Nephron progenitor cell (in vitro differentiated cells): ENCODE data around the gene FKBP4.

Experiments
- DNase-seq: peaks from one replicate; pipeline ENCODE4 v3.0.0; 2021
- H3K27ac Mint-ChIP-seq: 2 replicates; pipeline ENCODE4 v1.8.0; 2021; ENCODE audit warnings: mild to moderate bottlenecking, moderate library complexity, mixed read lengths
- H3K27me3 Mint-ChIP-seq: 2 replicates; pipeline ENCODE4 v1.8.0; 2021; ENCODE audit warnings: mild to moderate bottlenecking, low read depth, mixed read lengths; ENCODE audit not compliant: poor library complexity
- H3K36me3 Mint-ChIP-seq: 2 replicates; pipeline ENCODE4 v1.8.0; 2021; ENCODE audit warnings: low read depth, mixed read lengths
- H3K4me1 Mint-ChIP-seq: 2 replicates; pipeline ENCODE4 v1.8.0; 2021; ENCODE audit warnings: mixed read lengths
- H3K4me3 Mint-ChIP-seq: 2 replicates; pipeline ENCODE4 v1.8.0; 2021; ENCODE audit warnings: mild to moderate bottlenecking, moderate library complexity, mixed read lengths
- H3K9me3 Mint-ChIP-seq: 2 replicates; pipeline ENCODE4 v1.8.0; 2021; ENCODE audit warnings: mild to moderate bottlenecking, moderate library complexity, mixed read lengths
- TF ChIP-seq, protein P1 (sequence below): fragments of 200-600 bp; sonication (generic); IDR thresholded peaks from 2 replicates; pipeline ENCODE4 v1.5.0; 2021; ENCODE audit warnings: antibody characterized with exemption

Gene FKBP4

DNA sequence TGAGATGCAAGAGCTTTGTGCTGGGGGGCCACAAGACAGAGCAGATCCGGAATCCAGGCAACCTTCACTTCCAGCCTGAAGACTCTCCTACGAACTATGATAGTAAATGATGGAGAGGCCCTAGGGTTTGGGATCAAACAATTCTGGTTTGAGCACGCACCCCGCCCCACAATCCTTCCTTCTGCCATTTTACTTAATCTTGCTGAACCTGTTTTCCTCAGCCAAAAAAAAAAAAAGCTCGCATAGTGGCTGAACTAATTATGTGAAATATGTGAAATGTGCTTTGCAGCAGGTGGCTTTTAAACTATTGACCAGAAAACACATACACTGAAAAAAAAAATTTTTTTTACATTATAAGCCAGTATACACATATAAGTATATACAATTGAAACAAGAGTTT, 17.0 kb downstream of the FKBP4 start:
- Mint-ChIP-seq H3K4me1 (peaks cover 25% of the 10 kb centered on the region), H3K27ac (peak overlapping the region; percentile 59), H3K27me3 (no peaks in the 10 kb centered on the region), H3K36me3 (peaks cover 17% of the 10 kb centered on the region), H3K9me3 (no peaks in the 10 kb centered on the region), H3K4me3 (no peak overlapping the region)
- DNase-seq: no peak
- TF ChIP-seq, protein P1, sequence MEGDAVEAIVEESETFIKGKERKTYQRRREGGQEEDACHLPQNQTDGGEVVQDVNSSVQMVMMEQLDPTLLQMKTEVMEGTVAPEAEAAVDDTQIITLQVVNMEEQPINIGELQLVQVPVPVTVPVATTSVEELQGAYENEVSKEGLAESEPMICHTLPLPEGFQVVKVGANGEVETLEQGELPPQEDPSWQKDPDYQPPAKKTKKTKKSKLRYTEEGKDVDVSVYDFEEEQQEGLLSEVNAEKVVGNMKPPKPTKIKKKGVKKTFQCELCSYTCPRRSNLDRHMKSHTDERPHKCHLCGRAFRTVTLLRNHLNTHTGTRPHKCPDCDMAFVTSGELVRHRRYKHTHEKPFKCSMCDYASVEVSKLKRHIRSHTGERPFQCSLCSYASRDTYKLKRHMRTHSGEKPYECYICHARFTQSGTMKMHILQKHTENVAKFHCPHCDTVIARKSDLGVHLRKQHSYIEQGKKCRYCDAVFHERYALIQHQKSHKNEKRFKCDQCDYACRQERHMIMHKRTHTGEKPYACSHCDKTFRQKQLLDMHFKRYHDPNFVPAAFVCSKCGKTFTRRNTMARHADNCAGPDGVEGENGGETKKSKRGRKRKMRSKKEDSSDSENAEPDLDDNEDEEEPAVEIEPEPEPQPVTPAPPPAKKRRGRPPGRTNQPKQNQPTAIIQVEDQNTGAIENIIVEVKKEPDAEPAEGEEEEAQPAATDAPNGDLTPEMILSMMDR: no peak

DNA sequence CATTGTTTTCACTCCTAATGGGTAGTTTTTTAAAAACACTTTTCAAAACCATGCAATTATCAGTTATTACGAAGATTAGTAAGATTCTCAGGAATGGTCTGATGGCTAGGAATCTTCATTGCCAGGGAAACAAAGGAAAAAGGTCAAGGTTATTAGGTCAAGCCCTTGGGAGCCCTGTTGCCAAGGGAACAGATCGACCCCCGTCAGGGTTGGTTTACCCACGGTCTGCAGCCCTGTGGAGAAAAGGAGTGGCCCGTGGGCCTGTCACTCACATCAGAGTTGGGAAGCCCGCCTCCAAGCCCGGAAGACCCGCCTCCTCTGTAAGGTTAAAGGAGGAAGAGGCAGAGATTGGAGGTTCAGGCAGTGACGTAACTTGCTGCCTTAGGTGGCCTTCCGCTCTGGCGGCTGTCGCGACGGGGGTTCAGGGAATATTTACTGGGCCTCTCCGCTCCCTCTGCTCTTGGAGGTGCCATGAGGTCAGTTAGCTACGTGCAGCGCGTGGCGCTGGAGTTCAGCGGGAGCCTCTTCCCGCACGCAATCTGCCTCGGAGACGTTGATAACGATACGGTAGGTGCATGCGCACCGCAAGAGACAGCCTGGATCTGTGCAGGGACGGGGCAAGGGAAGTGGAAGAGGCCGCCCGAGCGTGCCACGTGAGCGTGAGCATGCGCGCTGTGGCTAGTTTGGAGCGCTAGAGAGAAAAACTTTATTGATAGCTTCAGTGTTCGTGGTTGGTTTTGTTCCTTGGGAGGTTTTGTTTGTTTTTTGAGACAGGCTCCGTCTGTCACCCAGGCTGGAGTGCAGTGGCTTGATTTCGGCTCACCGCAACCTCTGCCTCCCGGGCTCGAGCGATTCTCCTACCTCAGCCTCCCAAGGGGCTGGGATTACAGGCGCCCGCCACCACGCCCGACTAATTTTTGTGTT, 17.8 kb downstream of the FKBP4 start, which contains the start of gene ITFG2:
ITFG2 (plus strand) TSS at position 379 of the 924 bp plus-strand sequence; CDS start at position 472, 93 bp downstream.
- TF ChIP-seq, protein P1: no peak
- DNase-seq: peak; percentile 97
- H3K36me3 Mint-ChIP-seq: peaks cover 18% of the 10 kb centered on the region
- H3K4me3 Mint-ChIP-seq: peak within 1 kb of the TSS; percentile 100
- peak within 1 kb of the TSS; percentile 100 for H3K27ac Mint-ChIP-seq
- H3K27me3 Mint-ChIP-seq: no peaks in the 10 kb centered on the region
- H3K9me3 Mint-ChIP-seq: no peaks in the 10 kb centered on the region
- peaks cover 25% of the 10 kb centered on the region for H3K4me1 Mint-ChIP-seq

DNA sequence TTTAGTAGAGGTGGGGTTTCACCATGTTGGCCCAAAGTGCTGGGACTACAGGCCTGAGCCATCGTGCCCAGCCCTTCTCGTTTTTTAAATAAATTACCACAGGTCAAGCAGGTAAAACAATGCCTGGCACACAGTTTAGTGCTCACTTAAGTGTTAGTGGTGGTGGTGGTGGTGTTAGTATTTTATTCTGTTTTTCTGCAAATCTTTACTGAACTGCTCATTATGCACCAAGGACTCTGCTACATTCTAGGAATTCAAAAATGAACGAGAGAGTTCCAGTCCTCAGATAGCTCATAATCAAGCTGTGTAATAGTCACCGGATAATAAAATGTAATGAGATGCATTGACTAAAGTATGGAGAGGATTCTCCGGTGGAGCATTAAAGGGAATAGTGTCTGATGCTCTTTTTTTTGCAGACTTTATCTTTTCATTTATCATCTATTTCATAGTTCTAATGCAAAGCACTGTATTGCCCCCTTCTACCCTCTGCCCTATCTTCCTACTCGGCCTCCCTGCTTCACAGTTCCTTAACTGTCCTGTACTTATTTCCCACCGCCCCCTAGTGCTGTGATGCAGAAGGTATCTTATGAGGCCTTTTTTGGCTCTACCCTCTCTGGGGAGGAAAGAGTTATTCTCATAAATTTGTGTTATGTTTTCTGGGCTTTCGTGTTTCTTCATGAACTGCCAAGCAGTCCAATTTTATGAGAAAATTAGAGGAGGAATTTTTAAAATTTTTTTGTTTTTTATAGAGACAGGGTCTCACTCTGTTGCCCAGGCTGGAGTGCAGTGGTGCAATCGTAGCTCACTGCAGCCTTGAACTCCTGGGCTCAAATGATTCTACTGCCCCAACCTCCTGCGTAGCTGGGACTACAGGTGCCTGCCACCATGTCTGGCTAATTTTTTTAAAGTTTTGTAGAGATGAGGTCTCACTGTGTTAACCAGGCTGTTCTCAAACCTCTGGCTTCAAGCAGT, 18.7 kb downstream of the FKBP4 start:
- peaks cover 5% of the 10 kb centered on the region for H3K27me3 Mint-ChIP-seq
- DNase-seq: peak; percentile 56
- H3K27ac Mint-ChIP-seq: peak overlapping the region; percentile 100
- no peaks in the 10 kb centered on the region for H3K9me3 Mint-ChIP-seq
- peaks cover 25% of the 10 kb centered on the region for H3K4me1 Mint-ChIP-seq
- peaks cover 23% of the 10 kb centered on the region for H3K36me3 Mint-ChIP-seq
- peak overlapping the region; percentile 100 for H3K4me3 Mint-ChIP-seq
- TF ChIP-seq, protein P1: peak; percentile 67

DNA sequence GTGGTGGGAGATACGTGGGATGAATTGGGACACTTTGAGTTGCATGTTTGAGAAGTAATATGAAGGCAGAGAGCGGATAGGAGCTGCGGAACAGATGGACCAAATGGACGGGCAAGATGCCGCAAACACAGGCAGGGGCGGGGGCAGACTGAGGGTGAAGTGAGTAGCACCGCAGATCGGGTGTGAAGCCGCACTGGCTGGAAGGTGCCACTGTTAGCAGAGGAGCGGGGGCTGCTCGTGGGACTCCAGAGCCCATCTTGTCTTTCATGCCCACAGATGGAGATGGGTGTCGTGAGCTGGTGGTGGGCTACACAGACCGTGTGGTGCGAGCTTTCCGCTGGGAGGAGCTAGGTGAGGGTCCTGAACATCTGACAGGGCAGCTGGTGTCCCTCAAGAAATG, 25.0 kb downstream of the FKBP4 start:
- Mint-ChIP-seq H3K4me1 (no peaks in the 10 kb centered on the region), H3K36me3 (peaks cover 72% of the 10 kb centered on the region)
- TF ChIP-seq, protein P1: no peak

DNA sequence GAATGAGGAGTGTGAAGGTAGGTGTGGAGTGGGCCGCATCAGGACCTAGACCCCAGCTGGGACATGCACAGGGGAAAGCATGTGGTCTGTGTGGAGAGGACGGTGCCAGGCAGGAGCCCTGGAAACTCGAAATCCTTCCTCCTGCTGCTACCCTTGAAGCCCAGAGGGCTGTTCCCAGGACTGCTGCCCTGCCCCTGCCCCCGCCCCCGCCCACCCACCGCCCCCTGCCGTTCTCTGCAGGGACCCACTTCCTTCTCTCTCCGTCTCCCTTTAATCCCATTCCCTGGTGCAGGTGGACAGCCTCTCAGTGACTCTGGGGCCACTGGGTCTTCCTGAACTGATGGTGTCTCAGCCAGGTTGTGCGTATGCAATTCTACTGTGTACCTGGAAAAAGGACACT, 25.7 kb downstream of the FKBP4 start:
- TF ChIP-seq, protein P1: no peak
- no peak overlapping the region for H3K27ac Mint-ChIP-seq
- H3K4me3 Mint-ChIP-seq: no peak overlapping the region
- no peaks in the 10 kb centered on the region for H3K4me1 Mint-ChIP-seq
- no peaks in the 10 kb centered on the region for H3K9me3 Mint-ChIP-seq
- peaks cover 75% of the 10 kb centered on the region for H3K36me3 Mint-ChIP-seq
- peaks cover 5% of the 10 kb centered on the region for H3K27me3 Mint-ChIP-seq
- DNase-seq: no peak

More for the DNA sequence above, 25.0 kb downstream of the FKBP4 start:
- H3K27ac Mint-ChIP-seq: peak overlapping the region; percentile 67
- no peak overlapping the region for H3K4me3 Mint-ChIP-seq
- H3K27me3 Mint-ChIP-seq: peaks cover 5% of the 10 kb centered on the region
- no peak for DNase-seq
- no peaks in the 10 kb centered on the region for H3K9me3 Mint-ChIP-seq
